Sigmoid colon (tissue), 4 donors: ENCODE data around the gene RBPMS2.

ENCODE experiments used
- EP300 ChIP-seq, 4 donors: sonication (generic); formaldehyde crosslinking; IDR thresholded peaks; one replicate each; pipeline ENCODE4 v1.6.1; 2017; ENCODE audit warnings: antibody characterized with exemption in 4 of 4
- POLR2A ChIP-seq, 2 donors: fragments of 450-650 bp; IDR thresholded peaks; one replicate each; pipeline ENCODE4 v1.6.1; 2016; ENCODE audit warnings: antibody characterized with exemption in 2 of 2, mild to moderate bottlenecking in 2 of 2, moderate library complexity in 2 of 2
- TF ChIP-seq, protein P1 (sequence below), 4 experiments: fragments of 450-650 bp in 3 of 4; fragments of 200-600 bp in 1 of 4; IDR thresholded peaks; one replicate each; pipeline ENCODE4 v1.5.1; 2016 to 2019; ENCODE audit warnings: antibody characterized with exemption in 4 of 4, mild to moderate bottlenecking in 3 of 4, moderate library complexity in 2 of 4

DNA sequence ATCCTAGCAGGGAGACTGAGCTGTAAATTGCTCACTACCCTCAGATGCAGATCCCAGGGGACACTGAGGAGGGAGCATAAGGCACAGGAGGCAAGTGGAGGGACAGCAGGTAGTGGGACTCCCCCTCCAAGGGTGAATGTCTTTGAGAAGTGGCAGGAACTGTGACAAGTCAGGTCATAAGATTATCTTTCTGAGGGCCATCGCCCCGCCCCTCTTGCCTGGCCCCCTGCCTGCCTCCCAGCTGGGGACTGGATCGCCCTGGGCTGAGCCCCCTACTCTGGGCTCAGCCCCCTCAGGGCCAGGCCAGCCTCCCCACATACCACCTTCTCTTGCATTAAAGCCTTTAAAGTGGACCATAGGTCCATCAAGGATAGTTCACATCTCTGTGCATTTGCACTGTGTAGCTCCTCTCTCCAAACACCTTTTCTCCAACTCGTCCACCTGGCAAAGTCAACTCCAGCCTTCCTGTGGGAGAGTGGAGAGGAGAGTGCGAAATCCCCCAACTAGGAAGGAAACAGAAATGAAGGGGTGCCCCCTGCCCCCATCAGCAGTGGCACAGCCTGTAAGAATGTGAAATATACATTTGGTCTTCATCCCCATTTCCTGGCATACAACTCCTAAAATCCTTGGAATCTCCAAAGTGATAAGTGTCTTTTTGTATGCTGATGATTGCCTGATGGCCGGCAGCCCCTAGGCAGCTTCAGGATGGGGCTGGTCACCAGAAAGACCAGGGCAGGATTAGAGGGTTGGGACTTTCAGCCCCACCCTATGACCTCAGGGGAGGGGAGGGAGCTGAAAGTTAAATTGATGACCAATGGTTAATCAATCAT, 35.3 kb upstream of the RBPMS2 start:
- TF ChIP-seq, protein P1, sequence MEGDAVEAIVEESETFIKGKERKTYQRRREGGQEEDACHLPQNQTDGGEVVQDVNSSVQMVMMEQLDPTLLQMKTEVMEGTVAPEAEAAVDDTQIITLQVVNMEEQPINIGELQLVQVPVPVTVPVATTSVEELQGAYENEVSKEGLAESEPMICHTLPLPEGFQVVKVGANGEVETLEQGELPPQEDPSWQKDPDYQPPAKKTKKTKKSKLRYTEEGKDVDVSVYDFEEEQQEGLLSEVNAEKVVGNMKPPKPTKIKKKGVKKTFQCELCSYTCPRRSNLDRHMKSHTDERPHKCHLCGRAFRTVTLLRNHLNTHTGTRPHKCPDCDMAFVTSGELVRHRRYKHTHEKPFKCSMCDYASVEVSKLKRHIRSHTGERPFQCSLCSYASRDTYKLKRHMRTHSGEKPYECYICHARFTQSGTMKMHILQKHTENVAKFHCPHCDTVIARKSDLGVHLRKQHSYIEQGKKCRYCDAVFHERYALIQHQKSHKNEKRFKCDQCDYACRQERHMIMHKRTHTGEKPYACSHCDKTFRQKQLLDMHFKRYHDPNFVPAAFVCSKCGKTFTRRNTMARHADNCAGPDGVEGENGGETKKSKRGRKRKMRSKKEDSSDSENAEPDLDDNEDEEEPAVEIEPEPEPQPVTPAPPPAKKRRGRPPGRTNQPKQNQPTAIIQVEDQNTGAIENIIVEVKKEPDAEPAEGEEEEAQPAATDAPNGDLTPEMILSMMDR (IDR thresholded peaks at IDR 0.05) = no peak
- TF ChIP-seq POLR2A (IDR thresholded peaks at IDR 0.05) (no peak), EP300 (IDR thresholded peaks at IDR 0.05) (no peak)
